Mesothelial cell of epicardium (in vitro differentiated cells): ENCODE results near the gene DCTN3. TPM values are rescaled to one million over a fixed set of nuclear protein-coding genes. Genes with fewer than 3 reads are reported as not detected.
A peak's percentile ranks its signal among the peaks of the same experiment; 100 is the strongest.

ENCODE experiments used
- DNase-seq, 2 experiments: peaks; one replicate each; pipeline ENCODE4 v3.0.0; 2021; ENCODE audit warnings: low spot score in 2 of 2; ENCODE audit not compliant: unreplicated experiment in 2 of 2
- H3K27ac Mint-ChIP-seq: 2 replicates; pipeline ENCODE4 v1.8.0; 2021; ENCODE audit warnings: mixed read lengths
- H3K27me3 Mint-ChIP-seq: 2 replicates; pipeline ENCODE4 v1.8.0; 2021; ENCODE audit warnings: low read depth, mixed read lengths
- H3K36me3 Mint-ChIP-seq: 2 replicates; pipeline ENCODE4 v1.8.0; 2021; ENCODE audit warnings: mixed read lengths
- H3K4me1 Mint-ChIP-seq: 2 replicates; pipeline ENCODE4 v1.8.0; 2021; ENCODE audit warnings: mixed read lengths
- H3K4me3 Mint-ChIP-seq: 2 replicates; pipeline ENCODE4 v1.8.0; 2021; ENCODE audit warnings: mild to moderate bottlenecking, moderate library complexity, mixed read lengths
- H3K9me3 Mint-ChIP-seq: 2 replicates; pipeline ENCODE4 v1.8.0; 2021; ENCODE audit warnings: mixed read lengths
- CTCF ChIP-seq: fragments of 200-600 bp; sonication (generic); IDR thresholded peaks from one replicate; pipeline ENCODE4 v1.5.0; 2021; ENCODE audit warnings: antibody characterized with exemption; ENCODE audit not compliant: unreplicated experiment
- total RNA-seq: library from RNA; stranded (reverse); gene quantifications from 3 replicates; pipeline ENCODE4 v1.2.1, GENCODE V29; 2021

DCTN3 gene
- total RNA-seq, 1 donor from 2014 or later: 77.1 TPM

- Mint-ChIP-seq H3K4me3 (no peak within 1 kb of the TSS), H3K27ac (no peak within 1 kb of the TSS), H3K4me1 (peaks cover 11% of the 10 kb centered on the region), H3K36me3 (peaks cover 14% of the 10 kb centered on the region), H3K9me3 (no peaks in the 10 kb centered on the region), H3K27me3 (no peaks in the 10 kb centered on the region)
- DNase-seq: no peak
- TF ChIP-seq CTCF: no peak
Observed at GRCh38 chr9:34662526-34663302, 42.4 kb upstream of the DCTN3 start, which contains the start of gene CCL27. CCL27 (minus strand) TSS chr9:34662657; CDS start chr9:34662633, 24 bp downstream.

GRCh38 chr9:34659592-34660253 lies 39.4 kb upstream of the DCTN3 start:
- H3K27me3 Mint-ChIP-seq: no peaks in the 10 kb centered on the region
- H3K4me1 Mint-ChIP-seq: peaks cover 18% of the 10 kb centered on the region
- peaks cover 14% of the 10 kb centered on the region for H3K36me3 Mint-ChIP-seq
- TF ChIP-seq CTCF: no peak
- no peak overlapping the region for H3K4me3 Mint-ChIP-seq
- no peaks in the 10 kb centered on the region for H3K9me3 Mint-ChIP-seq
- H3K27ac Mint-ChIP-seq: no peak overlapping the region
- no peak for DNase-seq

GRCh38 chr9:34658461-34658860 lies 38.2 kb upstream of the DCTN3 start:
- Mint-ChIP-seq H3K27ac (peak overlapping the region; percentile 50), H3K9me3 (no peaks in the 10 kb centered on the region), H3K36me3 (peaks cover 14% of the 10 kb centered on the region), H3K4me1 (peaks cover 21% of the 10 kb centered on the region), H3K27me3 (no peaks in the 10 kb centered on the region), H3K4me3 (no peak overlapping the region)
- DNase-seq: no peak
- no peak for TF ChIP-seq CTCF

GRCh38 chr9:34656992-34657391 lies 36.7 kb upstream of the DCTN3 start:
- no peak for TF ChIP-seq CTCF
- H3K27me3 Mint-ChIP-seq: no peaks in the 10 kb centered on the region
- no peak overlapping the region for H3K4me3 Mint-ChIP-seq
- H3K27ac Mint-ChIP-seq: no peak overlapping the region
- no peaks in the 10 kb centered on the region for H3K9me3 Mint-ChIP-seq
- H3K4me1 Mint-ChIP-seq: peaks cover 36% of the 10 kb centered on the region
- peaks cover 14% of the 10 kb centered on the region for H3K36me3 Mint-ChIP-seq
- DNase-seq: no peak

- Mint-ChIP-seq H3K27ac (no peak overlapping the region), H3K4me1 (peaks cover 46% of the 10 kb centered on the region), H3K36me3 (peaks cover 4% of the 10 kb centered on the region), H3K27me3 (no peaks in the 10 kb centered on the region), H3K9me3 (no peaks in the 10 kb centered on the region), H3K4me3 (peak overlapping the region; percentile 7)
- no peak for TF ChIP-seq CTCF
- no peak for DNase-seq
Observed at GRCh38 chr9:34655394-34655793, 35.1 kb upstream of the DCTN3 start.
